ENCODE data around the gene MAGEH1. TPM values are rescaled to one million over a fixed set of nuclear protein-coding genes. Genes with fewer than 3 reads are reported as not detected.

MAGEH1 gene
- total and polyA plus RNA-seq, 5 donors from 2014 or later: 26.6 to 86.6 (median 85.3) TPM

DNA sequence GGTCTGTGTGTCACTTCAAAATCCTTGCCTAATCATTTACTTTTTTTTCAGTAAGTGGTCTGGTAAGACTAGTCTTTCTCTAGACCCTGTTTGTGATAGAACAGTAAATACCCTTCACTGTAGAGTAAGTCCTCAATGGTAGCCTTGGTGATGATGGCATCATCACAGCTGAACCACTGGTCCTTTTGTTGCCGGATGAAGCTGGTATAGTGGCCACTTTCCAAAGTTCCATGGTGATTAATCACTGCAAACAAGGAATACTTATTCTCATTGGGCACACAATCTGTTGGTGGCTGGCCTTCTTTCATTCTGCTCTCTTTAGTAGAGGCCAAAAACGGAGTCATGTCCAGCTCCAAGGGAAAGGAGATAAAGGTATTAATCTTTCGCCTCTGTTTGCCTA lies 34.8 kb downstream of the MAGEH1 start:
- H3K36me3 ChIP-seq (ENCODE audit: control insufficient read depth, insufficient read depth, low read length): no peaks in the 10 kb centered on the region
- H3K27ac ChIP-seq (ENCODE audit: insufficient read depth, low read length, poor library complexity, severe bottlenecking): no peak overlapping the region
- H3K4me1 ChIP-seq (ENCODE audit: control insufficient read depth, insufficient read depth, low read length, poor library complexity, severe bottlenecking): peaks cover 3% of the 10 kb centered on the region
- DNase-seq: no peak
- H3K27me3 Mint-ChIP-seq: peaks cover 4% of the 10 kb centered on the region
- H3K9me3 ChIP-seq (ENCODE audit: control insufficient read depth in 2 of 2, low read length in 2 of 2): no peaks in the 10 kb centered on the region
- H3K27ac Mint-ChIP-seq: no peak overlapping the region
- ATAC-seq (ENCODE audit: low read depth in 2 of 2): no peak
- no peaks in the 10 kb centered on the region for H3K36me3 Mint-ChIP-seq
- no peak overlapping the region for H3K4me3 ChIP-seq (ENCODE audit: low read depth, low read length)
- H3K4me1 Mint-ChIP-seq: peaks cover 0 to 26% (median 6%) of the 10 kb centered on the region in 4 donors
- peak overlapping the region in 1 of 4 donors; percentile 21 for H3K4me3 Mint-ChIP-seq
- no peaks in the 10 kb centered on the region for H3K27me3 ChIP-seq (ENCODE audit: control insufficient read depth, insufficient read depth, low read length)
- peaks cover 0 to 2% (median 0%) of the 10 kb centered on the region in 7 donors for H3K9me3 Mint-ChIP-seq

DNA sequence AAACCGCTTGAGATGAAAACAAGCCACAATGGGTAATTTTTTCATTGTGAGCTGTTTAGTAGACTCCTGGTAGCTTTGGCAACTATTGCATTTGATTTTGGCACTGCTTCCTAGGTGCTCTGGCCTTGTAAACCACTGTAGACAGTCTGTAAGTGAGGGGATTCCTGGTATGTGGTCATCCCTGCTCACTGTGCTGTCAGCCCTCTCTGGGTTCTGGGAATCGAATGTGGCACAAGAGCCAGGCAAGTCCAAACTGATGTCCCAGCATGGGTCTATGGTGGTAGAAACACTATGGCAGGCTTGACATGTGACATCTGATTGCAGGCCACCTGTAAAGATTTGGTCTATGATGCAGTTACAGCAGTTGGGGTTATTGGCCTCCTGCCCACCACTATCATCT lies 35.2 kb downstream of the MAGEH1 start:
- H3K9me3 Mint-ChIP-seq: peaks cover 0 to 2% (median 0%) of the 10 kb centered on the region in 7 donors
- no peaks in the 10 kb centered on the region for H3K27me3 ChIP-seq (ENCODE audit: control insufficient read depth, insufficient read depth, low read length)
- H3K27ac Mint-ChIP-seq: peak overlapping the region in 2 of 3 donors; percentile 52 to 74
- H3K36me3 ChIP-seq (ENCODE audit: control insufficient read depth, insufficient read depth, low read length): no peaks in the 10 kb centered on the region
- DNase-seq (no peak), ATAC-seq (ENCODE audit: low read depth in 2 of 2) (no peak)
- H3K4me1 Mint-ChIP-seq: peaks cover 0 to 26% (median 6%) of the 10 kb centered on the region in 4 donors
- H3K9me3 ChIP-seq (ENCODE audit: control insufficient read depth in 2 of 2, low read length in 2 of 2): no peaks in the 10 kb centered on the region
- peak overlapping the region in 3 of 4 donors; percentile 34 to 99 (median 88) for H3K4me3 Mint-ChIP-seq
- H3K27me3 Mint-ChIP-seq: peaks cover 4% of the 10 kb centered on the region
- no peaks in the 10 kb centered on the region for H3K36me3 Mint-ChIP-seq
- H3K4me1 ChIP-seq (ENCODE audit: control insufficient read depth, insufficient read depth, low read length, poor library complexity, severe bottlenecking): peaks cover 3% of the 10 kb centered on the region
- H3K4me3 ChIP-seq (ENCODE audit: low read depth, low read length): no peak overlapping the region
- H3K27ac ChIP-seq (ENCODE audit: insufficient read depth, low read length, poor library complexity, severe bottlenecking): no peak overlapping the region

DNA sequence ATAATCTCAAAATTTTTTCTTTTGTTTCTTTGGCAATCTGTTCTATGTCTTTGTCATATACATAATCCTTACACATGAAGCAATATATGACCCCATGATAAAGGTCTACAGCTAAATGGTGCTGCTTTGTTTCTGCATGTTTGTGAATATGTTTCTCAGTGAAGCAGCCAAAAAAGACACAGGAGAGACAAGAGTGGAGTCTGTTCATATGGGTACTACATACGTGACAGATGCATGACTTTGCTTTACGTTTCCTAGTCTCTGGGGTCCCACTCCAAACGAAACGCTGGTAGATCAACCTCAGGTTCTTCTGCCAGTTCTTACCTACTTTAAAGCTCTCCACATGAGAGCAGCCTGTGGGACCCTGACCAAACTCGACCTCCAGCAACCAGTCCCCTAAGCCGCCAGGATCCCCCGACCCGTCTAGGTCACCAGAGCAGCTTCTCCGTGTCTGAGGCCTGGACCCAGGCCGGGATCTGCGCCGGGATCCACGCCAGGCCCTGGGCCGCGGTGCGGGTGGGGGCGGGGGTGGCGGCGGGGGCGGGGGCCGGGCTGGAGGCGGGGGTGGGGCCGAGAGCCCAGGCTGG lies 36.2 kb downstream of the MAGEH1 start:
- peak overlapping the region; percentile 59 for H3K4me3 ChIP-seq (ENCODE audit: low read depth, low read length)
- H3K4me1 Mint-ChIP-seq: peaks cover 0 to 26% (median 6%) of the 10 kb centered on the region in 4 donors
- peak overlapping the region; percentile 85 to 95 (median 87) for H3K27ac Mint-ChIP-seq
- H3K27me3 ChIP-seq (ENCODE audit: control insufficient read depth, insufficient read depth, low read length): no peaks in the 10 kb centered on the region
- DNase-seq (peak in 1 of 3 donors; percentile 22), ATAC-seq (ENCODE audit: low read depth in 2 of 2) (peak in 1 of 2 donors; percentile 2)
- no peaks in the 10 kb centered on the region for H3K36me3 ChIP-seq (ENCODE audit: control insufficient read depth, insufficient read depth, low read length)
- H3K27me3 Mint-ChIP-seq: peaks cover 4% of the 10 kb centered on the region
- H3K27ac ChIP-seq (ENCODE audit: insufficient read depth, low read length, poor library complexity, severe bottlenecking): peak overlapping the region; percentile 85
- H3K9me3 Mint-ChIP-seq: no peaks in the 10 kb centered on the region
- peaks cover 3% of the 10 kb centered on the region for H3K4me1 ChIP-seq (ENCODE audit: control insufficient read depth, insufficient read depth, low read length, poor library complexity, severe bottlenecking)
- peak overlapping the region; percentile 88 to 99 (median 92) for H3K4me3 Mint-ChIP-seq
- no peaks in the 10 kb centered on the region for H3K36me3 Mint-ChIP-seq
- no peaks in the 10 kb centered on the region for H3K9me3 ChIP-seq (ENCODE audit: control insufficient read depth in 2 of 2, low read length in 2 of 2)

DNA sequence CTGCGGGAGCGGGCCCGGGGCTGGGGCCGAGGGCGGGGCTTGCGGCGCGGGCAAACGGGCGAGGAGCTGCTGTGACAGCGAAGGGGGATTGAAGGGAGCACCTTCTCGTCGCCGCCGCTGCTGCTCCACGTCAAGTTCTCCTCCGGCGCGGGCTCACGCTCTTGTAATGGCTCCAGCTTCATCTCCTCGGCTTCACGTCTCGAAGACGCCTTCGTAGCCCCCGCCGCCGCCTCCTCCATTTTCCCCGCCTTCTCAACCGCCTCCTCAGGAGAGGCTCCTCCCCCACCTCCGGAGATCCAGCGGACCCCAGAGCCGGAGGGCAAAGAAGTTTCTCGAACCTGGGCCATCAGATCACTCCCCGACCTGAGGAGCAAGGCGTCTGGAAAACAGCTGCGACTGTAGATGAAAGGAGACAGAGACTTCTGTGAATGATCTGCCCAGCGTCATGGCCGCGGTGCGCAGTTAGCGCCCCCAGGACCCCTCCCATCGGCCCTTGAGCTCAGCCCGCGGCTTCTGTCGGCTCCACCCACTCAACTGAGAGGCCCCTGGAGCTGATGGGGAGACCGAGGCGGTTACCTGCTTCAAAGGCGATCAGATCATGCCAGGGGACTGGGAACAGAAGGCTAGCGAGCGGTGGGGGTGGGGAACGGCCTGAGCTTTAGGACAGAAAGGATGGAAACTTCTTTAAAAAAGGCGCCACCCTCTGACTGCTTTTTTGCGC lies 36.8 kb downstream of the MAGEH1 start:
- ATAC-seq (ENCODE audit: low read depth in 2 of 2) (peak; percentile 72 to 77), DNase-seq (peak; percentile 50 to 75 (median 75))
- Histone ChIP-seq H3K4me1 (ENCODE audit: control insufficient read depth, insufficient read depth, low read length, poor library complexity, severe bottlenecking) (peaks cover 3% of the 10 kb centered on the region), H3K27ac (ENCODE audit: insufficient read depth, low read length, poor library complexity, severe bottlenecking) (peak overlapping the region; percentile 85), H3K36me3 (ENCODE audit: control insufficient read depth, insufficient read depth, low read length) (no peaks in the 10 kb centered on the region), H3K4me3 (ENCODE audit: low read depth, low read length) (peak overlapping the region; percentile 86), H3K27me3 (ENCODE audit: control insufficient read depth, insufficient read depth, low read length) (no peaks in the 10 kb centered on the region), H3K9me3 (ENCODE audit: control insufficient read depth in 2 of 2, low read length in 2 of 2) (no peaks in the 10 kb centered on the region)
- H3K36me3 Mint-ChIP-seq: no peaks in the 10 kb centered on the region
- peak overlapping the region; percentile 95 to 97 (median 96) for H3K27ac Mint-ChIP-seq
- H3K4me3 Mint-ChIP-seq: peak overlapping the region; percentile 93 to 100 (median 97)
- H3K9me3 Mint-ChIP-seq: no peaks in the 10 kb centered on the region
- H3K27me3 Mint-ChIP-seq: peaks cover 4% of the 10 kb centered on the region
- peaks cover 0 to 26% (median 6%) of the 10 kb centered on the region in 4 donors for H3K4me1 Mint-ChIP-seq

DNA sequence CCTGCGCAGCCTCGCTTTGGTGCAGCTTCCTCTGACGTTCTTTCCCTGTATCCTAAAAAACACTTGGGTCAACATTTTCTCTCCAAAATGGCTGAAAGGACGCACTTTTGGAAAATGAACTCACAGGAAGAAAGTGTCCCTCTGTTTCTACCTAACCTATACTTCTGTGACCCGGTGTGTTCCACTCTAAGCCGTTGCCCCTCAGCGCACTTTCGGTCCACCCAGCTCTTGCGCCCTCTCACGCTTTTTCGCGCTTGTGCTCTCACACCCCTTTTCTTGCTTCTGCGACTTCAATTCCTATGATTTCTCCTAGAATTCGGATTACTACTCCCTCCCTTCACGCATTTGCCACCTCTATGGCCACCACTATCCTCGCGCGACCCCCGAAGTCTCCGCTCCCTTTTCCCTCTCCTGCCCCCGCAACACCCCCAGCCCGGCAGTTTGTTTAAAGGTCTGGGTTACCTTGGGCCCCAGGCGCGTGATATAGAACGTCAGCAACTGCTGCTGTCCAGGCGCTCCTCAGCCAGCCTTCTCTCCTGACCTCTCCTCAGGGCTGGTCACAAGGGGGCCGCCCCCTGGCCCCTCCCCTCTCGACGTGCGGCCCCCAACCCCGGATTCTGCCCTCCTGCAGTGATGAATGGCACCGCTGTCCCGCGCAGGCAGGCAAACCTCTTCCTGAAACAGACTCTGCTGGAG lies 37.5 kb downstream of the MAGEH1 start, which contains the start of gene USP51:
USP51 (minus strand) TSS at position 535 of the 696 bp plus-strand sequence. CDS start 909 bp downstream, outside the sequence.
- Mint-ChIP-seq H3K27ac (peak within 1 kb of the TSS; percentile 95 to 97 (median 96)), H3K36me3 (no peaks in the 10 kb centered on the region), H3K9me3 (no peaks in the 10 kb centered on the region), H3K4me3 (peak within 1 kb of the TSS; percentile 93 to 100 (median 97)), H3K4me1 (peaks cover 0 to 26% (median 6%) of the 10 kb centered on the region in 4 donors), H3K27me3 (peaks cover 4% of the 10 kb centered on the region)
- no peaks in the 10 kb centered on the region for H3K36me3 ChIP-seq (ENCODE audit: control insufficient read depth, insufficient read depth, low read length)
- peaks cover 3% of the 10 kb centered on the region for H3K4me1 ChIP-seq (ENCODE audit: control insufficient read depth, insufficient read depth, low read length, poor library complexity, severe bottlenecking)
- peak within 1 kb of the TSS; percentile 85 for H3K27ac ChIP-seq (ENCODE audit: insufficient read depth, low read length, poor library complexity, severe bottlenecking)
- DNase-seq (peak in 2 of 3 donors; percentile 2 to 15), ATAC-seq (ENCODE audit: low read depth in 2 of 2) (peak; percentile 39 to 54)
- H3K27me3 ChIP-seq (ENCODE audit: control insufficient read depth, insufficient read depth, low read length): no peaks in the 10 kb centered on the region
- no peaks in the 10 kb centered on the region for H3K9me3 ChIP-seq (ENCODE audit: control insufficient read depth in 2 of 2, low read length in 2 of 2)
- peak within 1 kb of the TSS; percentile 86 for H3K4me3 ChIP-seq (ENCODE audit: low read depth, low read length)

DNA sequence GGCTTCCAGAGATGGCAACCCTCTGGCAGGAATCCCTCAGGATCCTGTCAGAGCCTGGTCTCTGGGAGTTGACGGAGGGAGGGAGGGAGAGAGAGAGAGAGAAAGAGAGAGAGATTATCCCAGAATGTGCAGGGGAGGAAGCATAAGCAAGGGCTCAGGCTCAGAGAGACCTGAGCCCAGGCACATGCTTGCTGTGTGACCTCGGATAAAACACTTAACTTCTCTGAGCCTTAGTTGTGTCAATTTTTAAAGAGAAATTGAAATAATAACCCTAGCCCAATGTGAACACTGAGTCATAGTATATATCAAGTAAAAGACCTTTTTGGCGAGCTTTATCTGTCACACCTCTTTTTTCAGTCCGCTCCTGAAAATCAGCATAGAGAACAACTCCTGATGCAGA lies 38.2 kb downstream of the MAGEH1 start:
- H3K4me1 ChIP-seq (ENCODE audit: control insufficient read depth, insufficient read depth, low read length, poor library complexity, severe bottlenecking): peaks cover 3% of the 10 kb centered on the region
- peak overlapping the region; percentile 93 to 100 (median 97) for H3K4me3 Mint-ChIP-seq
- H3K27me3 Mint-ChIP-seq: peaks cover 4% of the 10 kb centered on the region
- no peaks in the 10 kb centered on the region for H3K27me3 ChIP-seq (ENCODE audit: control insufficient read depth, insufficient read depth, low read length)
- no peaks in the 10 kb centered on the region for H3K36me3 Mint-ChIP-seq
- no peak overlapping the region for H3K4me3 ChIP-seq (ENCODE audit: low read depth, low read length)
- ATAC-seq (ENCODE audit: low read depth in 2 of 2) (no peak), DNase-seq (no peak)
- no peaks in the 10 kb centered on the region for H3K9me3 ChIP-seq (ENCODE audit: control insufficient read depth in 2 of 2, low read length in 2 of 2)
- no peaks in the 10 kb centered on the region for H3K9me3 Mint-ChIP-seq
- H3K27ac ChIP-seq (ENCODE audit: insufficient read depth, low read length, poor library complexity, severe bottlenecking): peak overlapping the region; percentile 85
- H3K4me1 Mint-ChIP-seq: peaks cover 0 to 24% (median 6%) of the 10 kb centered on the region in 4 donors
- H3K27ac Mint-ChIP-seq: peak overlapping the region in 2 of 3 donors; percentile 76 to 95
- H3K36me3 ChIP-seq (ENCODE audit: control insufficient read depth, insufficient read depth, low read length): no peaks in the 10 kb centered on the region

DNA sequence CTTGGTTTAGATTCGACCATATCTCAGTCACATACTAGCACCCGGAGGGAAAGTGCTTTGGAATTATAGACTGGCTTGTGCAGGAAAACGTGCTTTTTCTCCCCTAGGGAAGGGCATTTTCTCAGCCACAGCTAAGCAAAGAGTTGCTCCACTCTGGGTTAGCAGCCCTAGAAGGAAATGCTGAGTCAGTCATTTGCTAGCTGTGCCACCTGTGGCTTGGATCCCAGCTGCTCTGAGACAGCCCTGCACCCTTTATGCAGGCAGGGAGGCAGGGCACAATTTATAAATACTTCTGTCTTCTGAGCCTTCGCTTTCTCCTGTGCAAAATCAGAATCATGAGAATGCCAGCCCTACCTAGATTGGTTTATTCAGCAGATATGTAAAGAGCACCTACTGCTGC lies 39.0 kb downstream of the MAGEH1 start:
- H3K36me3 ChIP-seq (ENCODE audit: control insufficient read depth, insufficient read depth, low read length): no peaks in the 10 kb centered on the region
- Mint-ChIP-seq H3K4me1 (peaks cover 0 to 24% (median 6%) of the 10 kb centered on the region in 4 donors), H3K27me3 (peaks cover 4% of the 10 kb centered on the region), H3K36me3 (no peaks in the 10 kb centered on the region), H3K9me3 (no peaks in the 10 kb centered on the region), H3K27ac (no peak overlapping the region), H3K4me3 (no peak overlapping the region)
- no peaks in the 10 kb centered on the region for H3K9me3 ChIP-seq (ENCODE audit: control insufficient read depth in 2 of 2, low read length in 2 of 2)
- no peak for ATAC-seq (ENCODE audit: low read depth in 2 of 2)
- no peaks in the 10 kb centered on the region for H3K27me3 ChIP-seq (ENCODE audit: control insufficient read depth, insufficient read depth, low read length)
- no peak overlapping the region for H3K4me3 ChIP-seq (ENCODE audit: low read depth, low read length)
- no peak overlapping the region for H3K27ac ChIP-seq (ENCODE audit: insufficient read depth, low read length, poor library complexity, severe bottlenecking)
- DNase-seq: no peak
- peaks cover 3% of the 10 kb centered on the region for H3K4me1 ChIP-seq (ENCODE audit: control insufficient read depth, insufficient read depth, low read length, poor library complexity, severe bottlenecking)

Data from CD4-positive, CD25-positive, alpha-beta regulatory T cell (primary cell).